ENCODE results near the gene CENPU.
"Not testable (repeated sequence)": the region's sequence is repeated elsewhere in the genome, so short reads cannot be mapped to it uniquely, and the experiment has no call there.

The CENPU gene

GRCh38 chr4:184733654-184734524 is at the start of gene CENPU:
CENPU (minus strand) TSS chr4:184734096; CDS start chr4:184734062, 34 bp downstream.
- peak; percentile 59 for DNase-seq

- DNase-seq = no peak
These were observed 49.0 kb upstream of the CENPU start for GRCh38 chr4:184782731-184783373.

- not testable (repeated sequence) for DNase-seq
These were observed 45.3 kb upstream of the CENPU start for GRCh38 chr4:184779160-184779559.

- DNase-seq = no peak
These were observed 44.4 kb upstream of the CENPU start for GRCh38 chr4:184778325-184778724.

GRCh38 chr4:184776821-184777220 is 42.9 kb upstream of the CENPU start:
- DNase-seq = no peak

- no peak for DNase-seq
These were observed 42.1 kb upstream of the CENPU start for GRCh38 chr4:184775854-184776555.

GRCh38 chr4:184774152-184774551 is 40.3 kb upstream of the CENPU start:
- DNase-seq = no peak

GRCh38 chr4:184771416-184771815 is 37.5 kb upstream of the CENPU start:
- no peak for DNase-seq

- no peak for DNase-seq
These were observed 35.4 kb upstream of the CENPU start for GRCh38 chr4:184769141-184769765.

GRCh38 chr4:184768296-184768695 is 34.4 kb upstream of the CENPU start:
- no peak for DNase-seq

- no peak for DNase-seq
These were observed 32.5 kb upstream of the CENPU start for GRCh38 chr4:184766446-184766845.

- DNase-seq = no peak
These were observed 31.8 kb upstream of the CENPU start for GRCh38 chr4:184765473-184766340.

GRCh38 chr4:184764601-184765000 is 30.7 kb upstream of the CENPU start:
- DNase-seq = no peak

GRCh38 chr4:184763150-184763780 is 29.4 kb upstream of the CENPU start:
- DNase-seq = no peak

- DNase-seq = no peak
These were observed 28.2 kb upstream of the CENPU start for GRCh38 chr4:184762100-184762499.

GRCh38 chr4:184760681-184761080 is 26.8 kb upstream of the CENPU start:
- DNase-seq = no peak

- DNase-seq = no peak
These were observed 23.9 kb upstream of the CENPU start for GRCh38 chr4:184757810-184758209.

GRCh38 chr4:184756399-184756798 is 22.5 kb upstream of the CENPU start:
- DNase-seq = no peak

- DNase-seq = no peak
These were observed 21.4 kb upstream of the CENPU start for GRCh38 chr4:184755278-184755677.

GRCh38 chr4:184752496-184753275 is 18.8 kb upstream of the CENPU start:
- no peak for DNase-seq

GRCh38 chr4:184751585-184751956 is 17.7 kb upstream of the CENPU start:
- no peak for DNase-seq

Data from GOT3 (cell line).